NCI-H1436 (cell line): ENCODE data around the gene XPA.
"Not testable (repeated sequence)": the region's sequence is repeated elsewhere in the genome, so short reads cannot be mapped to it uniquely, and the experiment has no call there.

ENCODE experiments used
- DNase-seq: peaks from one replicate; lab custom pipeline; 2025; lab: John Stamatoyannopoulos, UW

The XPA gene

DNA sequence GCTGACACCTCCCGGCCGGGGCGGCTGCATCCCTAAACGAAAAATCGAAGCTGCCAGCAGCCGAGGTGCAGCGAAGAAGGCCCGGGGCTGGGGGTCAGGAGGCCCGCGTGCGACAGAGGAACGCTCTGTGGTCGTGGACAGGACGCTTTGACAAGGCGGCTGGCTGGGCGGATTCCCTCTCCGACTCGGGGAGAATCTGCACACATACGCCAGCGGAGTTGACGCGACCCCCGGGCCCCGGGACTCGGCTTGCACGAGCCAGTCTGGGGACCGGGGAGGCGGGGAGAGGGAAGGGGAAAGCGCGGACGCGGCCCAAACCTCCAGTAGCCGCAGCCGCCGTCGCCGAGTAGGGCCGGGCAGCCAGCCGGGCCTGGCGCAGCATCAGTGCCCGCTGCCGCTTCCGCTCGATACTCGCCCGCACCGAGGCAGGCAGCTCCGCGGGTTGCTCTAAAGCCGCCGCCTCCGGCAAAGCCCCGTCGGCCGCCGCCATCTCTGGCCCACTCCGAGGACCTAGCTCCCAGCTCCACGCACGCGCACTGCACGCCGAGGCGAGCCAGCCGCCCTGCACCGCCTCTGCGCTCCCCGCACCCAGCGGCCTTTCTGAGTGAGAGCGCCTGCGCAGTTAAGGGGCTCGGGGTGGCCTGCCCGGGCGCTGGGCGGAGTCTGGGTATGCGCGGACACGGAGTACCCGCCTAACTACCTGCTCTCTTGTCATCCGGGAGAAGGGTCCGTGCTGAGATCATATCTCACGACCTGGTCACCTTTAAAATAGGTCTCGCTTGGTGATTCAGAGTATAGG, at the start of gene XPA:
TSS of gene XPA (minus strand) at position 538 of the 799 bp plus-strand sequence. CDS start at position 490, 48 bp downstream.
- DNase-seq = peak; percentile 96

DNA sequence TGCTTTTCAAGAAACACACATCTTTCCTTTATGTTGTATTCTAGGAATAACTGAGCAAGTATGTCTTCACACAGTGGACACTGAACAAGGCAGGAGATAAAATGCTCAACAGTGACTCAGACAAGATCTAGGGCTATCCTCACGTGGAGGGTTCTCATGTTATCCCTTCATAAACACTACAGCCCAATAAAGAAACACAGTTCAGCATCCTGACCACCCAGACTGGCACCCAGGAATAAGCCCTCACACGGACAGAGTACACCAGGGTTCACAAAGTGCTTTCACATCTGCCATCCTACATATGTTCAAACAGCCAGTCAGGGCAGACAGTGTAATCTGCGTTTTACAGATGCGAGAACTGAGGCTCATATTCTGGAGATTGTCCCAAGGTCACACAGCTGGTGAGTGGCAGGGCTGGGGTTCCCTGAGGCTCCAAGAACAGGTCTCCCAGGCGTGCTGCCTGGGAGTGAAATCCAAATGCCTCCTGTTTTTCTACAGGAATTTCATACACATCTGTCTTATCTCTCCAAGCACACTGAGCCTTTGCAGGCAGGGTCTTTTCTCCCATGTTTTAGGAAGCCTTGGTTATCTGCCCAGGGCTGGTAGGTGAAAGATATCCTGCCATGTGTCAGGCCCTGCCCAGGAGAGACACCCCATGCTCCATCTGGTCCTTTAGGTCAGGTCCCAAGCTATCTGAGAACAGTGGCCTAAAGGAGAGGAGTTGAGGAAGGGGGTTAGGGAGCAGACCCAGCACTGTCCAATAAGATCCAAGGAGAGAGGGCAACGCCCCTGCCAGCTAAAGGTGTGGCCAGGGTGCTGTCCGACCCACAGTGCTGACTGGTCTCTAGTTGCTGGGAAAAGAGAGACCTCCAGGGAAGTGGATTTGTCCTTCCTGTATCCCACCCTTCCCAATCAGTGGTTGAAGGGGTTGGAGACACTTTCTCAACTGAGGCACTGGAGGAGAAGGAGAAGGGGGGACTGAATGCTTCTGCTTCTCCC, 47.9 kb upstream of the XPA start:
- DNase-seq = no peak

- DNase-seq = not testable (repeated sequence)
These were observed 46.9 kb upstream of the XPA start for GRCh38 chr9:97744025-97744424.

DNA sequence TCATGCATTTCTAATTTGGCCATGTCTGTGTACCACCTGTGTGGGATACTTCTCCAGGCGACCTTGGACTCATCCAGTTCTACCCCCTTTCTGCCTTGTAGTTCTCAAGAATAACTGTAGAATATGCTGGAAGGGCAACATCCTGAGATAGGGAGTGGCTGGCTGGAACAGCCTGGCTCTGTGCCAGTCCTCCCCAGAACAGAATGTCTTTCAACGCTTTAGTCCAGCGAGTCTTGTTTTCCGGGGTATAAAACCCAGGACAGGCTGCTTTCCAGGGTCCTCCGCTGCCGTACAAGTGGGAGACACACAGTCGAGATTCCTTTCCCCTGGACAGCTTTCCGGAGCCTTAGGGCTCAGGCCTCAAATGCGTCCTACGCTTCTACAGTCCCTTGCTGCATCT, 45.4 kb upstream of the XPA start:
- no peak for DNase-seq

- DNase-seq = no peak
These were observed 44.8 kb upstream of the XPA start for GRCh38 chr9:97741947-97742346.

DNA sequence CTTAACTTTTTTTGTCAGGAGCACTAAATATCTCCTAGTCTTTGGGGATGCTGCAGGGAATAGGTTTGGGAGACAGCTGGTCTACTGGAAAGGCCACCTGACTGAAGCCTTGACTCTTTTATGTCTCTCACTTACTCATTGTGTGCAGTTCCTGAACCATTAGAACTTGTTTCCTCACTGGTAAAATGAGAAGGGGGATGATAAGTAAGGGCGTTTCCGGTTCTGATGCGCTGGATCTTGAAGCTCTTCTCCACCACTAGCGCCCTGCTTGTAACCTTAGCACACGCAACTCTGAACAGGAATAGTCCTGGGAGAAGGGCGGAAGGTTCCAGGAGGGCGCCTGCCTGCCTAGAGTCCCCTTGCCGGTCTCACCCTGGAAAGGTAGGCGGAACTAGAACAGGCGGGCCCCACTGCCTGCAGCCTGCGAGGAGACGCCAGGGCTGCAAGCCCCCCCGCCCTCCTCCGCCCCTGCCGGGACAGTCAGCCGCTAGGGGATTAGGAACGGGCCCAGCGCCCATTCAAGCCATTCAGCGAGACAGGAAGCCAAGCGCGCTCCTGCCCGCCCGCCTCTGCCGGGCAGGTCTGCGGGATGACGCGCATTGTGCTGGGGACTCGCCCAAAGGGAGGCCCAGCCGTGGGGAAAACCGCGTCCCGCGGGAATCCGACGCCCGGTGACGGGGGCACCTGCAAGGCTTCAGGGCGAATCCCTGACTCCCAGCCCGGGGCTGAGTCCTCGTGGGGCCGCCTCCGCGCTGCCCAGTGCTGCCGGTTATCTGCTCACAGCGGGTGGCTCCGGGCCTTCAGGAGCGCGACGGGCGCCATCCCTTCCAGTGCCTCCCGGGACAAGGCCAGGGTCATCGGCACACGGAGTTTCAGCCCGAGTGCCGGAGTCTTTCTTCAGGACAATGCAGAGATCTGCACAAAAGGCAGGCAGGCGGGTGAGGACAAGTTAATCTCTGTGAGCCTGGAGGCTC, 44.0 kb upstream of the XPA start:
- peak; percentile 67 for DNase-seq

- DNase-seq = no peak
These were observed 40.3 kb upstream of the XPA start for GRCh38 chr9:97737429-97737828.

DNA sequence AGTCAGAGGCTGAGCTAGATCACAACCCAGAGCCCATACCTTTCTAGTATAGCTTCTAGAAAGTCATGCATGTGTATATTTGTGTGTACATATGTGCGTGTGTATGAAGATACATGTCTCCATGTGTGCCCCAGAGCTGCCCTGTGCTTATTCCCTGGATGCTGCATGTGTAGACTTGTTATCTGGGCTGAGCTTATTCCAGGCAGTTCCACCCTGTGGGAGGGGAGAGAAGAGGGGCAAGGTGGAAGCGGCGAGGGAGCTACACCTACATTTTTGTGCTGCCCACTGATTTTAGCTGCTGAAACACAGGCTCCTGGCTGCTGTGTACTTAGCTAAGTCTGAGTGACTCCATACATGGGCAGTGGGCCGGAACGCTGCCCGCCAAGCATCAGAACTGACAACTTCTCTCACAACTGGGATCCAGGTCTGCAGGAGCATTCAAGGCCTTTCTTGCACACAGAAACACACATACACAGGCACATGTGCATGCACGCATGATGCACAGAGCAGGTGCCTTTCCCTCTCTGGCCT, 38.0 kb upstream of the XPA start:
- DNase-seq = no peak

DNA sequence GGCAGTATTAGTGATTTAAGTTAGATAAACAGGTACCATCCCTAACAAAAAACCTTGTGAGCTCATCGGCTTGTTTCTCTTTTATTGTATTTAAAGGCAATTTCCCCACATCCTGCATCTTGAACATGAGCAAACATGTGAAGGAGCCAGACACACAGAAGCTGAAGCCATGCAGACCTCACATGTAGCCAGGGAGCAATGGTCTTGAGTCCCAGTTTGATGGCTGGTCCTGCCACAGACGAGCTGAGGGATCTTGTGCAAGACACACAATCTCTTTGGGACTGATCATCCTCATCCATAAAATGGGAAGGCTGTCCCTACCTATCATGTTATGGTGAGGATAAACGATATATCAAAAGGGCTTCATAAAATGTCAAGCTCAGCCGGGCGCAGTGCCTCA, 29.6 kb upstream of the XPA start:
- no peak for DNase-seq

DNA sequence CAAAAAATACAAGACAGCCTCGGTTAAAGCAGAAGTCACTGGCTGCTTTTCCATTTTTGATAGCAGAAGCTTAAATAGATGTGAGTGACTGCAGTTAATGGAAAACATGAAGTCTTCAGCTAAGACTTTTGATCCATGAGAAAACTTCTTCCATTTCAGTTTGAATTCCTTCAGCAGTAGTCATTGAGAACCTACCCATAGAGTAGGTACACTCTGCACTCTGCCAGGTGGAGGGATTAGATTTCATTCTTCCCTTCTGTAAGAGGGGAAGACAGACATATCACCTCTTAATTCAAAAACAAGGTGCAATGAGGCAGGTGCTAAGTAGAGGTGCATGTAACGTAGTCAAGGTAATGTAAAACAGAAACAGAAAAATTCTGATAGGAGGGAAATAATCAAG, 26.7 kb upstream of the XPA start:
- DNase-seq = no peak

GRCh38 chr9:97722331-97722730, 25.2 kb upstream of the XPA start:
- no peak for DNase-seq

DNA sequence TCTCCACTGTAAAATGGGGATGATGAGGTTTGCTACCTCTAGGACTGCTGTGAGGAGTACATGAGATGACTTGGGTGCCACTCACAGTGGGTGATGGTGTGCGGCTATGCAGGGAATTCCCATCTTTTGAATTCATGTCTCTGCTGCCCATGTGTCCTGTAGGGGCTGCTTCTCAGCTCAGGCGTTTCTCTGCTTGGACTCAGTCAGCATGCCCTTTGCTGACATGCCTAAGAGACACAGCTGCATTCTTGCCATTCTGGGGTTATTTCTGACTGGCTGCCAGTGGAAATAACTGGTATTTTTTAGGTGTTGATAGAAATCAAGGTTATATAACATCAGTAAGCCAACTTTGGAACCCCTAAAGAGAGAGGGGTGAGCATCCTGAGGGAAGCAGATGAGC, 24.3 kb upstream of the XPA start:
- no peak for DNase-seq

DNA sequence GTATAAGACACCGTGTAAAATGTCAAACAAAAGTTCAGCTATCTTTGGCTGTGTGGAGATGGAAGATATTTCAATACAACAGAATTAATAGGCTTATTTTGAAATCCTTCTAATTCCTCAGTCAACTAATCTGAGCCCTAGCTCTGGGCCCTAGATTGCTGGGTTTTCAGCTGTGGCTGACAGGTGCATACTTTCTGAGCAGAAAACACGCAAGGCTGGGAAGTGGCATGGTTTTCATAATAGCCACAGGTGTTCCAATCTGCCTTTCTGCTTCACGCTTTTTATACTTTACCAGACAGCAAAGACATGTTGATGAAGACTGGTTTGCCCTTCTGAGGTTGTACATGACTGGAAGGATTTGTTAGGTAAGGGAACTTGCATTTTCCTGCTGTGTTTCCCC, 20.7 kb upstream of the XPA start:
- DNase-seq = no peak

- DNase-seq = no peak
These were observed 17.3 kb upstream of the XPA start for GRCh38 chr9:97714435-97714834.

GRCh38 chr9:97711223-97711626, 14.1 kb upstream of the XPA start:
- no peak for DNase-seq

- peak; percentile 61 for DNase-seq
These were observed 13.4 kb upstream of the XPA start for GRCh38 chr9:97710356-97711222.

DNA sequence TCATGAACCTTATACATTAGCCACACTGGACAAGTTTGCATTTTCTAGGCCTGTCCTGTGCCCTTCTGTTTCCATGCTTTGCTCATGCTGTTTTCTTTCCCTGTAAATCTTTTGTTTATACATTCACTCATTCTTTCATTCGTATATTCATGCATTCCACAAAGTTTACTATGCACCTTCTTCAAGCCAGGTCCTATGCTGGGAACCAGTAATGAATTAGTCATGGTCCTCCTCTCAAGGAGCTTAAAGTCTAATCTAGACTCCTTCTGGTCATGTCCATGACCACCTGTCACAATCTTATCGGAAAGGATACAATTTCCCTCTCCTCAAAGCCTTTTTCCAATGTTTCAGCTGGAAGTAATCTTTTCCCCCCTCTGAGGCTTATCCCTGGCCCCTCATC, 9.1 kb upstream of the XPA start:
- no peak for DNase-seq

DNA sequence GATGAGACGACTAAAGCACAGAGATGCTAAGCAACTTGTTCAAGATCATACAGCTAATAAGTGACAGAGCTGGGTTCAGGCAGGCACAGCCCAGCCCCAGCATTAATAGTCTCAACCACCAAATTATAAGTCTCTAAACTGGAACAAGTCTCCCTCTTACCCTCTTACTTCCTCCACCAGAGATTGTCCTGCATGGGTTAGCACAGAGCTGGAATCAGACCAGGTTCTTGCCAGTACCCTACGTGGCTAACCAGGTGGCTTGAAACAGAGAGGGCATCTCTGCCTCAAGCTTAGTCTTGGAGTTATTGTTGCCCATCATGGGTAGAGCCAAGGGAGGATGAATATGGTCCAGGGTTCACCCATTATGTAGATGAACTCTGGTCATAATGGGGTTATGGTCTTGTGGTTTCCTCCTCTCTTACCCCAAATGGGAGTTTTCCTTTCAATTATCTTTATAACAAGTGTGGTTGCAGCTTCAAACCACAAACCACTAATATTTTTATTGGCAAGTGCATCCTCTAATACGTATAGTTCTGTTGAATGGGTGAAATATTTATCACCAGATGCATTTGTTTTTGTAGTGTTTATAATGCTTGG, 8.3 kb upstream of the XPA start:
- no peak for DNase-seq

- no peak for DNase-seq
These were observed 7.7 kb upstream of the XPA start for GRCh38 chr9:97704851-97705250.

DNA sequence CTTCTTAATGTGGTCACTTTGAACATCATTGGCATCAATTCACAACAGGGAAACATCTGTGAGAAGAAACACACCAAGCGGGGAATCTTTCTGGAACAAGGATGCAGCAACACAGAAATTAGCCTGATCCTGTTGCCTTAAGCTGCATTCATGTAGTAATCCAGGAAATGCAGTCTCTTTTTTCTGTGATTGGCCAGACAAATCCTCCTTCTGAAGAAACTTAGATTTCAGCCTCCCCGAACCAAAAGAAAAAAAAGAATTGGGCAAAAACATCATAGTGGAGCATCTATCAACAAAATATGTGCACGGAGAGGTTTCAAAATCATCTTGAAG, 7.2 kb upstream of the XPA start:
- no peak for DNase-seq
